IPS-18c (cell line): ENCODE measurements around the gene CASQ2.
"Not testable (repeated sequence)": the region's sequence is repeated elsewhere in the genome, so short reads cannot be mapped to it uniquely, and the experiment has no call there.

Experiments used
- H3K4me3 ChIP-seq: 2 replicates; pipeline ENCODE4 v1.7.0; 2013; ENCODE audit warnings: low read depth, mild to moderate bottlenecking, low read length, moderate library complexity; ENCODE audit not compliant: insufficient read depth
- H3K9me3 ChIP-seq: one replicate; pipeline ENCODE4 v1.6.1; 2013; ENCODE audit warnings: mild to moderate bottlenecking, low read length, moderate library complexity; ENCODE audit not compliant: control insufficient read depth, insufficient read depth

The CASQ2 gene

DNA sequence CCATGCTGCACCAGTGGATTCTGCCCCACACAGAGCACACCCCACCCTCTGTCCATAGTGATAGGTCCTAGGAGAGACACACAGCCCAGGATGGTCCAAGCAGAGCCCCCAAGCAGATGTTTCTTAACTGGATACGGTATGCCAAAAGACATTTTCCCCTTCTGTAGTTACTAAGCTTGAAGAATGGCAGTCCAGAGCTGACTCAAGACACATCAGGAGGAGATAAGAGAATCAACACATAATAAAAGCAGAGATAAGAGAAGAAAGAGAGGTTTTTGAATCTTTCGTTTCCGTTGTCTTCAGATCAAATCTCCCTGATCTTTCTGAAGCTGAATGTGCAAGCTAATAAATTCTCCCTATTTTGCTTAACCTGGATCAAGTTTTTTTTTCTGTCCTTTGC, 21.8 kb upstream of the CASQ2 start:
- Histone ChIP-seq H3K9me3 (no peaks in the 10 kb centered on the region), H3K4me3 (no peak overlapping the region)

DNA sequence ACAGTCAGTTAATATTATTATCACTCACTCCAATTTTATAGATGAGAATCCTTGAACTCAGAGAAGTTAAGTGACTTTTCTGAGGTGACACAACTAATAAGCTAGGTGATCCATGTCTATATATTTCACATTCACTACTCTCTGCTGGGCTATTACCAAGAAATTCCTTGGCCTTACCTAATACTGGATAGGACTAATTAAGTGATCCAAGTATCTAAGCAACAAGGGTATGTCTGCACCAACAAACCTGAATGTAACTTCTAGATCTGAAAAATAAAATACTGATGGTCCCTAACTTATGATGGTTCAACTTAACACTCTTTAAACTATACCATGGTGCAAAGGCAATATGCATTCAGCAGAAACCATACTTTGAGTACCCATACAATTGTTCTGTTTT, 14.8 kb upstream of the CASQ2 start:
- no peak overlapping the region for H3K4me3 ChIP-seq
- no peaks in the 10 kb centered on the region for H3K9me3 ChIP-seq

DNA sequence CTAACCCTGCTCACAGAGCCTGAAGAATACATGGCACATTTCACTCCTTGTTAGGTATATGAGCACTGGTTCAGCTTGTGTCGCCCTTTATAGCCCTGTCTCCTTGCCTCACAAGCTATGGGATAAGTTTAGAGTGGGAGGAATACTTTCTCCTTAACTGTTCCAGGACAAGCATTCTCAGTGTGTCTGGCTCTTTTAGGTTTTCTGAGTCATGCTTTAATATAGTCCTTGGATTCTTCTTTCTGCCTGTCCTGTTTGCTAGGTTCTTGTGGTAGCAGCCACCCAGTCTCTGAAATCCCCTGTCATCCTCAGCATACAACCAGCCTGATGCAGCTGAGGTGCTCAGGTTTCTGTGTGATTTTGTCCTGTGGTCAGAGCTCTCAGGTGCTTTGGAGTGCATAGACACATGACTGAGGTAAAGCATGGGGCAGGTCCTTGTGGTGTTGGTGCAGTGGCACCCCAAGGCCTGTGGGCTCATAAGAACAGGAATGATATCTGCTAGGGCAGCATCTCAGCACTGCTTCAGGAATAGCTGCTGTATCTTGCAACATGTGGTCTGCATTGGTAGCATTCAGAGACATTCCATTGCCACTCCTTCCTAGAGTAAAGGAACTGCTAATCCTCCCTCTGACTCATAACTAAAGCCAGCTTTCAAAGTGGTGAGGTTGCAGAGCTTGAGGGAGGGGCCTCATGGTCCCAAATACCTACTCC, 14.2 kb upstream of the CASQ2 start:
- no peak overlapping the region for H3K4me3 ChIP-seq

DNA sequence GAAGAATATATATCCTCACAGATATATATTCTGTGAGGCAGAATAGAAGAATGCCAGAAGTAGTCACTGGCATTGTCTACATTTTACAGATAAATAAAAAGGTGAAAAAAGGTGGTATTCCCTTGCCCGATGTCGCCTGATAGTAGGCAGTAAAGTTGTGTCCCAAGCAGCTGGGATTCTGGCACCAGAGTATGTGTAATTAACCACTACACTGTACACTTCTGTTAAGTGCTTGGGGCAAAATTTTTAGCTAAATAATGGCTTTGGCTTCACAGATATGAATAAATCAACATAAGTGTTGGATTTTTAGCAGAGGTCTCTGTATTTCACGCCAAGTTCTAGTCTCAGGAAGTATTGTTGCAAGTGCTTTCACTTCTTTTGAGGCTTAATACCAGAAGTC, 13.3 kb upstream of the CASQ2 start:
- Histone ChIP-seq H3K9me3 (no peaks in the 10 kb centered on the region), H3K4me3 (no peak overlapping the region)

More for the DNA sequence above, 14.2 kb upstream of the CASQ2 start:
- H3K9me3 ChIP-seq = no peaks in the 10 kb centered on the region

DNA sequence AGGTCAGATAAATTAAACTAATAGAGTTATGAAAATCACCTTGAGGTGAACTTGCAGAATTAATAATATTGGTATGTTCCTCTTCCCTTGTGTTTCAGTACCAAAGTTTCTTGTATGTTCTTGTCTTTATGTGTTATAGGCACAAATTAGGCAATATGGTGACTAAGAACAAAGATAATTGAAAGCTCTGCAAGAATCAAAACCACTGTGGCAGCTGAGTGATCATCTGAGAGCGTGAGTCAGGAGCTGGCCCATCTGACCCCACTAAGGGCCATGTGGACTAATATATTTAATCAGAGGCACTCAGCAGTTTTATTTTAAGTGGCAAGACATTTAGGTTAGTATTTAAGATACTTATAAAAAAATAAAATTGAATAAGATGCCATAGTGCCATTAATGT, 12.8 kb upstream of the CASQ2 start:
- H3K4me3 ChIP-seq = no peak overlapping the region
- H3K9me3 ChIP-seq = no peaks in the 10 kb centered on the region

DNA sequence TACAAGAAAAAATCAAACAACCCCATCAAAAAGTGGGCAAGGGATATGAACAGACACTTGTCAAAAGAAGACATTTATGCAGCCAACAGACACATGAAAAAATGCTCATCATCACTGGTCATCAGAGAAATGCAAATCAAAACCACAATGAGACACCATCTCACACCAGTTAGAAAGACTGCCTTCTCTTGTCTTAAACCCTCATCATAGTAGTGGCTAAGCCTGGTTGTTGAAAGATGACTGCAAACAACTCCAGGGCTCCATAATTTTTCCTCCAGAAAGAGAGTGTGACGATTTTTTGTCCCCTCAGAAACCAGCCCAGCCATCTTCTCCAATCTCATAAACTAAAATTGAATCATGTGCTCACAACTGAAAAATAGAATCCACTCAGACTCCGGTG, 12.1 kb upstream of the CASQ2 start:
- H3K4me3 ChIP-seq, H3K9me3 ChIP-seq: not testable (repeated sequence)

DNA sequence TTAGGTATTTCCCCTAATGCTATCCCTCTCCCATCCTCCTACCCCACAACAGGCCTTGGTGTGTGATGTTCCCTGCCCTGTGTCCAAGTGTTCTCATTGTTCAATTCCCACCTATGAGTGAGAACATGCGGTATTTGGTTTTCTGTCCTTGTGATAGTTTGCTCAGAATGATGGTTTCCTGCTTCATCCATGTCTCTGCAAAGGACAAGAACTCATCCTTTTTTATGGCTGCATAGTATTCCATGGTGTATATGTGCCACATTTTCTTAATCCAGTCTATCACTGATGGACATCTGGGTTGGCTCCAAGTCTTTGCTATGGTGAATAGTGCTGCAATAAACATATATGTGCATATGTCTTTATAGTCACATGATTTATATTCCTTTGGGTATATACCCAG, 10.6 kb upstream of the CASQ2 start:
- not testable (repeated sequence) for H3K4me3 ChIP-seq, H3K9me3 ChIP-seq

DNA sequence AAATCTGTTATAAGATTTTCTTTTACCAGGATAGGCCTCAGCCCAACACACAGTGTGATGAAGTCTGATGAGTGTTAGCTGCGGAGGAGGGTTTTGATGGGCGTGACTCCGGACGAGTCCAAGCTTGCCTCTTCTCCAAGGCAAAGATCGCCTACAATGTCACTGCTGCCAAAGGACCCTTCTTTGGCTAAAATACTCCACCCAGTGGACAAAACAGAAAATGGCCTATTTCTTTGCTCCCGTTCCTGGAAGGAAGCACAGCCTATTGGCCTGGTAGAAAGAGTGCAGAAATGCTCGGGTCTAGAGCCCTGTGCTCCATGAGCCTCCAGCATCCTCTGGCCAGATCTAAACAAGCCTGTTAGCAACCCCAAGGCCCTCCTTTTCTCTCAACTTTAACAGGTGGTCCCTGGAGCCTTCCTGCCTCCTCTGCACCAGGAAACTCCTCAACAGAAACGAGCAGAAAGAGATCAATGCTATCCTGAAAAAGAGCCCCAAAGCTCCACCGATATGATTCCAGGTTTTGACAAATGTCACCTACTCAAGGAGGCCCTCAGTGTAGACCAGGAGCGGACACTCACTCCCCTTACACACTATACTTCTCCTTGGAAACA, 3.4 kb upstream of the CASQ2 start:
- Histone ChIP-seq H3K9me3 (peaks cover 2% of the 10 kb centered on the region), H3K4me3 (no peak overlapping the region)

DNA sequence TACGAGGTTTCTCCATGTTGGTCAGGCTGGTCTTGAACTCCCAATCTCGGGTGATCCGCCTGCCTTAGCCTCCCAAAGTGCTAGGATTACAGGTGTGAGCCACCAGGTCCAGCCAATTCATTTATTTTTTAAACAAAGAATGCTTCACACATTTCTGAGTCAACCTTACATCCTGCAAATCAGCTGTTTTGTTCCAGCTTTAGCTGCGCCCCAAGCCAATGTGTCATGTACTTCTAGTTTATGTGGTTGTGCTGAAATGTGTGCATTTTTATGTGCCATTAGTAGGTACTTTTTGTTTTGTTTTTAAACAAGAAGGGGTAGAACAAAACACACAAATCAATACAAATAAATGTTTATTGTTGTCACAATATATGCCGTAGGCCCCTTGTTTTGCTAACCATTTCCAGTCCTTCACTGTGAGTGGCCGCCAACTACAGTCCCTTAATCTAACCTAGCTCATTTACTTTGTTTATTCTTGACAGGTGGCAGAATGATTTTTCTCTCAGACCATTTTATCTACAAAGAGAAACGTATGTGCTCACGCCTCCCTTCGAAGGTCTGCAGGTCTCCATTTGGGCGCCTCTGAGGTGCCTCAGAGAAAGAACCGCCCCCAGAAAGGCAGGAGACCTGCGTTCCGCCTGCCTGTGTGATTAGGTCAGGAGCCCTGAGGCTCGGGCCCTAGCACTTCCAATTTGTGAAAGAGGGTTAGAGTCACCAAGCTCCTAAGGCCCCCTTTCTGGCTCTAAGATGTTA, 2.8 kb upstream of the CASQ2 start:
- Histone ChIP-seq H3K9me3 (peaks cover 2% of the 10 kb centered on the region), H3K4me3 (no peak overlapping the region)

DNA sequence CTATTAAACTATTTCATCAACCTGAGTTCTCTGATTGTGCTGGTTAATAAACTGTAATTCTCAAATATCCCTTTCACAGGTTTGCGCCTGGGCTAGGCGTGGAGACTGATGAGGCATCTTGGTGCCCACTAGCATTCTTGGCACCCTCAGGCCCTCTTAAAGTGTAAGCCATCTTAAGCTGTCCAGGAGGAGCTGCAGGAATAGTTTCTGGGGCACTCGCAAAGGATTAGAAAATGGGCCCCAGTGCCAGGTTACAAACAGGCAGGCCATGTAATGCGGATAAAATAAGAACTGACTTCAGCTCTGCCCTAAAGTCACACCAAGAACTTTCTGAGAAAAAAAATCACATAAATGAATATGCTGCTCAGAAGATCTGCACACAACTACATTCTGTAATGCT, 1.1 kb downstream of the CASQ2 start:
- no peak overlapping the region for H3K4me3 ChIP-seq
- H3K9me3 ChIP-seq = no peaks in the 10 kb centered on the region

DNA sequence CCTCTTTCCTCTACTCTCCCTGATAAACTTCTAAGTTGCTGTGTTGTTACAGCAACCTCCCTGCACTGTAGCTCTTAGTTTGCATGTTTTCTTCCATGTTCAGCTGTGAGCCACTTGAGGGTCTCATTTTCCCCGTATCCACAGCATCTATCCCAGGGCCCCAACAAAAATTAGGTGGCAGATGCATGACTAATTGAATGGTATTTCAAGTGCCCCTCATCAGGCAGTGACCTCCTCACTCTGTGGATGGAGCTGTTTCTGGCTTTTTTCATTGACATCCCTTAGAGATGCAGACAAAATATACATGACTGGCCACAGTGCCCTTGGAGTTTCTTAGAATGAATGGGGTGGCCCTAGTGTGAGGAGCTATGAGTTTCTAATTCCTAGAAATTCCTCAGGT, 3.4 kb downstream of the CASQ2 start:
- H3K4me3 ChIP-seq = no peak overlapping the region
- H3K9me3 ChIP-seq = no peaks in the 10 kb centered on the region

DNA sequence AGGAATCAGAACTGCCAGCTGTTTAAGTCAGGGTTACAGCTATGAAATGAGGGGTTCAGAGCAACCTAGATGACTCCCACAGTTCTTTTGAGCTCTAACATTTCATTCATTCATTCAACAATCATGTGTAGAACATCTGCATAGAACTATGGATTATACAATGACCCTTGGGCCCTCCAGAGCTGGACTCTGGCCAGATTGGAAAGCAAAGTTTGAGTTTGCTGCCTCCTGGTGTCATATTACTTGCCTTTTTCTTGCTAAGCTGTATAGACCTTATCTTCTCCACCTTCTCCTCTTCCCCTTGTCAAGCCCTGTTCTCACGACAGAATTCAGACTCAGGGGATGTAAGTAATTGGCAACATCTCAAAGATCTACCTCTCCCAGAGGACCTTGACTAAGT, 4.0 kb downstream of the CASQ2 start:
- Histone ChIP-seq H3K4me3 (no peak overlapping the region), H3K9me3 (no peaks in the 10 kb centered on the region)

DNA sequence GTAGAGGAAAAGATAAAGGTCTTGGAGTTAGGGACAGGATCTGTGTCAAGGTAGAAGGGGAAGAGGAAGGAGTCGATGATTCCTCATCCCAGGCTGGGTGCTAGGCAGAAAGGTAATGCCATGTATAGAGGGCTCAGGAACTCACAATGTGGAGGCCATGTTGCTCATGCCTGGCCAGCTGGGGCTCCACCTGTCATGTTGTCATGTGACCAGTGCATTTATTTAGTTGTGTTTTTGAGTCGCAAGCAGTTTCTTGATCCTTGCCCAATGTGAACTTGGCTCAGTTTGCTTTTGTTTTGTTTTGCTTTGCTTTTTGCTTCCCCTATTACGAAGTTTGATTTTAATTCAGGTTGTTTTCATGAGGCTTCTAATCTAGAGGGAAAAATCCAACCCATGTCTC, 5.7 kb downstream of the CASQ2 start:
- Histone ChIP-seq H3K9me3 (no peaks in the 10 kb centered on the region), H3K4me3 (no peak overlapping the region)

DNA sequence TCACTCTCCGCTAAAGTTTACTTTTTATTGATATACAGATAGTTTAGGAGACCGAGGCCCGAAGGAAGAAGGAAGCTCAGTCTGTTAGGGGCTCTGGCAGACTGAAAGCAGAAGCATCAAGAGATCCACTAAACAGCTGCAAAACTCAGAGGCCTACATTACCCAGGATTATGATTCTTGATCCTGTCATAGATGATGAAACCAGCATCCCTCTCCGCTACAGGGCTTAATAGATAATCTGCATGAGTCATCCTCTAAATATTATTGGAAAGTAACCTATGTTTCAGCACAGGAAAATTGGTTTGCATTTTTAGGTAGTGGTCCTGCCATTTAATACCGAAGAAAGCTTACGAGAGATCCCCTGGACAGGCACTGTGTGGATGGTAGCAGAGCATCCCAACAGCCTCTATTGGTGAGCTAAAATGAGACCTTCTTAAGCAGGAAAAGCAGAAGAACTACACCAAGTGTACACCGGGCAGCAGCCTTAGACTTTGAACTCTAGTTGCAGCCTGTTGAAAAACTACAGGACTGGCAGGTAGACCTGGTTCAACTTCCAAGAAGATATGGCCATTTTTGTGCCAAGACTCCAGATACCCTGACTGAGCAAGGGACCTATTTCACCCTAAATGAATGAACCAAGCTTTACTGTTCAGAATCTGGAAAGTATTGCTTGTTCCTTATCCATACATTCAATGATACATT, 6.8 kb downstream of the CASQ2 start:
- Histone ChIP-seq H3K9me3 (no peaks in the 10 kb centered on the region), H3K4me3 (no peak overlapping the region)

DNA sequence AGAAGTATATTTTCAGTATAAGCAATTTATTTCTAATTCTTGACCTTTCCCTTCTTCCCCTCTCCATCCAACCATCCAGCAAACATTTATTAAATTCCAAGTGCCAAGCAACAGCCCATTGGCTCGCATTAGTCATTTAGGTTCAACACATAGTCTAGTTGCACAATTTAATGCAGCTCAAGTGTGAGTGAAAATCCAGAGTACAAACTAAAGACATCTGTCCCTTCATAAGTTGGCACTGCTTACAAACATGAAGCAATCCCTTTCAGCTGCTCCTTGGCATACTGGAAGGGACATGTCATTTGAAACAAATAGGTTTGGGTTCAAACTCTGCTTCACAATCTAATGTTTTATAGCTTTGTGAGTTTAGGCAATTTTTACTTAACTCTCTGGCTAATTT, 10.7 kb downstream of the CASQ2 start:
- Histone ChIP-seq H3K9me3 (no peaks in the 10 kb centered on the region), H3K4me3 (no peak overlapping the region)

DNA sequence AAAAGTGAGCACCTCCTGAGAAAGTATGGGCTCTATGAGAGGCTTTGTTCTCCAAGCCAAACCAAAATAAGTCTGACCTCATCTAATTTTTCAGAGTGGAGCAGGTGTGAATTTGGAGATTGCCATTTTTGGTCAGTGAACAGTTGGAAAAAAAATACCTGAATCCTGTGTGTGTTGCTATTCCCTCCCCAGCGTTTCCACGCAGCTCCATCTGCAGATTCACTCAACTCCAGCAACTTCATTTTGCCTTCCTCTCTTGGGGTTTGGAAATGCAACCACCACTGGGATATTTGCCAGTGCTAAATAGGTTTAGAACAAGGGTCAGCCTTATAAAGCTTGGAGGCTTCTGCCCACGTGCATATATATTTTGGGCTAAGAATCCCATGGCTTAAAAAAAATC, 11.2 kb downstream of the CASQ2 start:
- H3K4me3 ChIP-seq = no peak overlapping the region
- H3K9me3 ChIP-seq = no peaks in the 10 kb centered on the region

DNA sequence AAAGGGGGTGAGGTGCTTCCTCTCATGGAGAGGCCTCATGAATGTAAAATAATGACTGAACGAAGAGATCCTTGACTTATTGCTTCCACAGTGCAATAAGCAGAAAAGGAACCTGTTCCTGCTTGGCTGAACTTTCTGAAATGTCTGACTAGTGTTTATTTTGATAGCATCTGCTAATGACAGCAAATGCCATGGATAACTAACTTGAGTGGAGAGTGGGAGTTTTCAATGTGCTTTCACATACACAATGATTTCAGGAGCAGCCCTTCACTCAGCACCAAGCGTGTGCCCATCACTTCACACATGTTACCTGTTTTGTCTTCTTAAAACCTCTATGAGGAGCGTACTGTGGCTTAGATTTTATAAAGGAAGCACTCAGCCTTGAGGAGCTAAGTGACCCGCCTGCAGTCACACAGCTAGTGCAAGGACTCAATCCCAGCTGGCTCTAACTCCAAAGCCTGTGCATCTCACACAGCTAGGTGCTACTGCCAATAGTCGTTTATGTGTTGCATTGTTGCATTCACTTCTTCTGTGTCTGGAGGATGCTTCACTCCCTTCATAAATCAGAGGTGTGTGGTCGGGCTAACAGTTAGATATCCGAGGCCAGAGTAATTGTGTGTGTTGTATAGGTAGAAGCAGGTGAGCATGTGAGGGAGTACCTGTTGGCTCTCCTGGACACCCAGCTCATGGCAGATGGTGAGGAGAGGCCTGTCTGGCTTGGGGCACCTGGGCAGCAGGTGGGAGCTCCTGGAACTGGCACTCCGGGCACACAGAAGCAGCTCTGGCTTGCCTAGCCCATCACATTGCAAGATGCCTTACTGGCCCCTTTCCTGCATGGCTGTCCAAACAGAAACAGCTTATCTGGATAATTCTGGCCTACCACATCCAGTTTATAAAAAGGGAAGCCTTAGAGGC, 12.8 kb downstream of the CASQ2 start:
- Histone ChIP-seq H3K9me3 (no peaks in the 10 kb centered on the region), H3K4me3 (no peak overlapping the region)
